DMS 273 (cell line): ENCODE results near the gene TAF11L9.
A peak's percentile ranks its signal among the peaks of the same experiment; 100 is the strongest.
"Not testable (repeated sequence)": the region's sequence is repeated elsewhere in the genome, so short reads cannot be mapped to it uniquely, and the experiment has no call there.

Experiments
- DNase-seq: peaks from one replicate; lab custom pipeline; 2025; ENCODE audit not compliant: unreplicated experiment; lab: John Stamatoyannopoulos, UW

TAF11L9 gene

GRCh38 chr5:17594255-17594654 lies at the start of gene TAF11L9:
Gene TAF11L9, minus strand, starts transcription at chr5:17594394.
- not testable (repeated sequence) for DNase-seq

- no peak for DNase-seq
These were observed 40.0 kb upstream of the TAF11L9 start, which contains the start of gene TAF11L14 for GRCh38 chr5:17634160-17634559. Gene TAF11L14, plus strand, starts transcription at chr5:17634460.

GRCh38 chr5:17631788-17632187 lies 37.6 kb upstream of the TAF11L9 start, which contains the start of gene TAF11L13:
Gene TAF11L13, plus strand, starts transcription at chr5:17632088.
- not testable (repeated sequence) for DNase-seq

- no peak for DNase-seq
These were observed 31.5 kb upstream of the TAF11L9 start for GRCh38 chr5:17625686-17626085.

- DNase-seq, result peak; percentile 5
These were observed 26.4 kb upstream of the TAF11L9 start for GRCh38 chr5:17620627-17621026.

GRCh38 chr5:17619354-17619753 lies 25.2 kb upstream of the TAF11L9 start:
- DNase-seq, result no peak

GRCh38 chr5:17614872-17615605 lies 20.8 kb upstream of the TAF11L9 start:
- no peak for DNase-seq

GRCh38 chr5:17610092-17610491 lies 15.9 kb upstream of the TAF11L9 start, which contains the start of gene TAF11L12:
Gene TAF11L12, plus strand, starts transcription at chr5:17610392.
- DNase-seq, result not testable (repeated sequence)

GRCh38 chr5:17607461-17607860 lies 13.3 kb upstream of the TAF11L9 start:
- not testable (repeated sequence) for DNase-seq

GRCh38 chr5:17604951-17605350 lies 10.8 kb upstream of the TAF11L9 start:
- no peak for DNase-seq

- DNase-seq, result not testable (repeated sequence)
These were observed 9.7 kb upstream of the TAF11L9 start, which contains the start of gene TAF11L11 for GRCh38 chr5:17603880-17604279. Gene TAF11L11, plus strand, starts transcription at chr5:17604183.

- not testable (repeated sequence) for DNase-seq
These were observed 3.5 kb upstream of the TAF11L9 start, which contains the start of gene TAF11L10 for GRCh38 chr5:17597728-17598127. Gene TAF11L10, minus strand, starts transcription at chr5:17597828.

- DNase-seq, result not testable (repeated sequence)
These were observed 3.3 kb downstream of the TAF11L9 start, which contains the start of gene TAF11L8 for GRCh38 chr5:17590860-17591259. Gene TAF11L8, minus strand, starts transcription at chr5:17590960.

GRCh38 chr5:17585658-17586057 lies 8.5 kb downstream of the TAF11L9 start, which contains the start of gene TAF11L7:
Gene TAF11L7, minus strand, starts transcription at chr5:17585758.
- DNase-seq, result not testable (repeated sequence)
